HepG2 (cell line): Measurements from ENCODE around the gene HAT1. TPM values are rescaled to one million over a fixed set of nuclear protein-coding genes. Genes with fewer than 3 reads are reported as not detected.
A peak's percentile ranks its signal among the peaks of the same experiment; 100 is the strongest.

Experiments
- HNF4A ChIP-seq: sonication (generic); formaldehyde crosslinking; IDR thresholded peaks from 2 replicates; pipeline ENCODE4 v1.4.0; 2020; ENCODE audit warnings: missing genetic modification reagents
- NCOA1 ChIP-seq: sonication (generic); formaldehyde crosslinking; IDR thresholded peaks from 2 replicates; pipeline ENCODE4 v1.9.0; 2021; ENCODE audit warnings: missing genetic modification reagents
- NPAS2 ChIP-seq: sonication (generic); formaldehyde crosslinking; IDR thresholded peaks from 2 replicates; pipeline ENCODE4 v1.8.0; 2022; ENCODE audit warnings: mild to moderate bottlenecking, missing genetic modification reagents, borderline replicate concordance
- RARG ChIP-seq: sonication (generic); formaldehyde crosslinking; IDR thresholded peaks from 2 replicates; pipeline ENCODE4 v1.4.0; 2020; ENCODE audit warnings: low read depth, mild to moderate bottlenecking, missing genetic modification reagents
- REPIN1 ChIP-seq: sonication (generic); formaldehyde crosslinking; IDR thresholded peaks from 2 replicates; pipeline ENCODE4 v1.8.0; 2022; ENCODE audit warnings: missing genetic modification reagents, low read depth, mild to moderate bottlenecking, borderline replicate concordance
- SOX6 ChIP-seq, 2 experiments: fragments of 450-650 bp in 1 of 2; sonication (generic) in 1 of 2; formaldehyde crosslinking in 1 of 2; IDR thresholded peaks; 2 replicates each; pipeline versions ENCODE4 v1.4.0 to v1.6.1; 2017 to 2020; ENCODE audit warnings: antibody characterized with exemption in 1 of 2, mild to moderate bottlenecking in 1 of 2, missing genetic modification reagents in 1 of 2
- TBX2 ChIP-seq: sonication (generic); formaldehyde crosslinking; IDR thresholded peaks from 2 replicates; pipeline ENCODE4 v1.5.0; 2020; ENCODE audit warnings: missing genetic modification reagents, mild to moderate bottlenecking, borderline replicate concordance
- ZC3H4 ChIP-seq: sonication (generic); formaldehyde crosslinking; IDR thresholded peaks from 2 replicates; pipeline ENCODE4 v1.4.0; 2020; ENCODE audit warnings: missing genetic modification reagents, borderline replicate concordance
- ZFY ChIP-seq: sonication (generic); formaldehyde crosslinking; IDR thresholded peaks from 2 replicates; pipeline ENCODE4 v1.4.0; 2020; ENCODE audit warnings: missing genetic modification reagents
- ZNF12 ChIP-seq: sonication (generic); formaldehyde crosslinking; IDR thresholded peaks from 2 replicates; pipeline ENCODE4 v1.5.0; 2020; ENCODE audit warnings: missing genetic modification reagents
- ZNF337 ChIP-seq: sonication (generic); formaldehyde crosslinking; IDR thresholded peaks from 2 replicates; pipeline ENCODE4 v1.5.1; 2020; ENCODE audit warnings: missing genetic modification reagents, low read depth, mild to moderate bottlenecking, borderline replicate concordance
- ZNF343 ChIP-seq: sonication (generic); formaldehyde crosslinking; IDR thresholded peaks from 2 replicates; pipeline ENCODE4 v1.4.0; 2020; ENCODE audit warnings: mild to moderate bottlenecking, missing genetic modification reagents
- ZNF562 ChIP-seq: sonication (generic); formaldehyde crosslinking; IDR thresholded peaks from 2 replicates; pipeline ENCODE4 v1.8.0; 2022; ENCODE audit warnings: missing genetic modification reagents, borderline replicate concordance
- ZNF567 ChIP-seq: sonication (generic); formaldehyde crosslinking; IDR thresholded peaks from 2 replicates; pipeline ENCODE4 v1.8.1; 2023; ENCODE audit warnings: mild to moderate bottlenecking, missing genetic modification reagents, borderline replicate concordance
- ZNF644 ChIP-seq: IDR thresholded peaks from 2 replicates; pipeline ENCODE4 v1.6.1; 2016; ENCODE audit warnings: low read depth
- polyA plus RNA-seq, 8 experiments: library from polyadenylated mRNA; depleted of rRNA in 3 of 8; stranded (reverse) in 7 of 8; unstranded in 1 of 8; fragments of >200 nt; fragmentation: Illumina TruSeq in 4 of 8; extraction: Trizol in 4 of 8; gene quantifications; 2 replicates each; pipeline versions ENCODE4 v1.2.1 to v1.2.3, GENCODE V29; 2011 to 2016; ENCODE audit warnings: low read depth in 4 of 8, missing spikeins in 1 of 8, mixed read lengths in 1 of 8; ENCODE audit not compliant: insufficient read depth in 1 of 8
- total RNA-seq, 5 experiments: library from RNA; depleted of rRNA; stranded (reverse); fragments of >200 nt; fragmentation: Illumina TruSeq; extraction: Trizol; gene quantifications; 2 replicates each; pipeline ENCODE4 v1.2.3, GENCODE V29; 2016; ENCODE audit warnings: low read depth in 1 of 5
- TF ChIP-seq, protein P1 (sequence below): sonication (generic); formaldehyde crosslinking; IDR thresholded peaks from 2 replicates; pipeline ENCODE4 v1.5.1; 2020; ENCODE audit warnings: mild to moderate bottlenecking, missing genetic modification reagents

HAT1 gene
- total and polyA plus RNA-seq, 2 of the 13 experiments (the other 11 are each of a cell fraction or from before 2014, with no cell fraction given) = 45.4 to 119 TPM

DNA sequence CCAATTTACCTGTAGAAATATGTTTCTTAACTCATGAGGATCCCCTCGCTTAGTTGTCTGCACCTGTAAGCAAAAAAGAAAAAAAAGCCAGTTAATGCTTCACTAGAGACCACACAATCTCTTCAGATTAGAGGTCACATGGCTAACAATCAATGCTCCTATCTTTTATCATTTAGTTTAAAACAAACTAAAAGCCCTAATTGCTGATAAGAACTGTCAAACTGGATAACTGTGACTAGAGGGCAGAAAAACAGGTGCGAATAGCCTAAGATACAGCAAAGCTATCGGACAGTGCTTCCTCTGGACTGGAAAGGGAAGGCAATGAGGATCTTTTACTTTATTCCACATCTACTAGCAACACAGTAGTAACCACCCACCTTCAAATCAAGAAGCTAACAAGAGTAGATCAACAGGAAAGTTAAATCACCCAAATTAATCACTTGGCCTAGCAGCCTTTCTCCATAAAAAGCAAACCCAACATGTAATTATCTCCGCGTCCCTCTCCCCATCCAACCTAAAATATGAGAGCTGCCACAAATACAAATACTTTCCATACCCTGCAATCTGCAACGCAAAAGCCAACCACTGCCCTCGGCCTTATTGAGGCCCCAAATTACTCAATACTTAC, 29.0 kb upstream of the HAT1 start (continued):
- no peak for TF ChIP-seq NCOA1 (CRISPR knock-in tag)
- TF ChIP-seq REPIN1 = no peak; the same call in 1 of the 2 replicates
- TF ChIP-seq ZNF12 (CRISPR knock-in tag) = no peak
- no peak for TF ChIP-seq ZNF562
- no peak for TF ChIP-seq ZNF644 (CRISPR knock-in tag)
- TF ChIP-seq, protein P1, sequence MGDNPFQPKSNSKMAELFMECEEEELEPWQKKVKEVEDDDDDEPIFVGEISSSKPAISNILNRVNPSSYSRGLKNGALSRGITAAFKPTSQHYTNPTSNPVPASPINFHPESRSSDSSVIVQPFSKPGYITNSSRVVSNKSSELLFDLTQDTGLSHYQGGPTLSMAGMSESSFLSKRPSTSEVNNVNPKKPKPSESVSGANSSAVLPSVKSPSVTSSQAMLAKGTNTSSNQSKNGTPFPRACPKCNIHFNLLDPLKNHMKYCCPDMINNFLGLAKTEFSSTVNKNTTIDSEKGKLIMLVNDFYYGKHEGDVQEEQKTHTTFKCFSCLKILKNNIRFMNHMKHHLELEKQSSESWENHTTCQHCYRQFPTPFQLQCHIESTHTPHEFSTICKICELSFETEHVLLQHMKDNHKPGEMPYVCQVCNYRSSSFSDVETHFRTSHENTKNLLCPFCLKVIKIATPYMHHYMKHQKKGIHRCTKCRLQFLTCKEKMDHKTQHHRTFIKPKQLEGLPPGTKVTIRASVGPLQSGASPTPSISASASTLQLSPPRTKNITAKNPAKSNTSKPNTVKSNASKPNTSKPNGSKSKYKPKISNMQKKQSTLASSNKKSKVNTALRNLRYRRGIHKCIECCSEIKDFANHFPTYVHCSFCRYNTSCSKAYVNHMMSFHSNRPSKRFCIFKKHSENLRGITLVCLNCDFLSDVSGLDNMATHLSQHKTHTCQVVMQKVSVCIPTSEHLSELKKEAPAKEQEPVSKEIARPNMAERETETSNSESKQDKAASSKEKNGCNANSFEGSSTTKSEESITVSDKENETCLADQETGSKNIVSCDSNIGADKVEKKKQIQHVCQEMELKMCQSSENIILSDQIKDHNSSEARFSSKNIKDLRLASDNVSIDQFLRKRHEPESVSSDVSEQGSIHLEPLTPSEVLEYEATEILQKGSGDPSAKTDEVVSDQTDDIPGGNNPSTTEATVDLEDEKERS (CRISPR knock-in tag) = no peak
- TF ChIP-seq ZNF567 (CRISPR knock-in tag) = no peak
- peak; percentile 87 for TF ChIP-seq TBX2 (CRISPR knock-in tag)
- TF ChIP-seq ZFY (CRISPR knock-in tag) = no peak
- no peak for TF ChIP-seq ZNF343 (CRISPR knock-in tag)
- no peak for TF ChIP-seq HNF4A
- TF ChIP-seq SOX6 (IDR thresholded peaks at IDR 0.05) = no peak
- TF ChIP-seq SOX6 (CRISPR knock-in tag; IDR thresholded peaks at IDR 0.05) = peak; percentile 17
- no peak for TF ChIP-seq RARG
- TF ChIP-seq ZC3H4 (CRISPR knock-in tag) = no peak
- no peak for TF ChIP-seq NPAS2 (CRISPR knock-in tag)
- no peak for TF ChIP-seq ZNF337 (CRISPR knock-in tag)
